Activated T-cell treated with anti-CD3 and anti-CD28 coated beads for 24 hours (primary cell): Measurements from ENCODE around the gene CFTR.
"Not testable (repeated sequence)": the region's sequence is repeated elsewhere in the genome, so short reads cannot be mapped to it uniquely, and the experiment has no call there.

Source experiments
- DNase-seq: peaks from one replicate; pipeline ENCODE4 v3.0.0-alpha.2; 2020; ENCODE audit warnings: low read depth

The CFTR gene

GRCh38 chr7:117495308-117495707, 15.5 kb downstream of the CFTR start:
- no peak for DNase-seq

- no peak for DNase-seq
Observed at GRCh38 chr7:117502331-117502730, 22.5 kb downstream of the CFTR start.

GRCh38 chr7:117505238-117505637, 25.4 kb downstream of the CFTR start:
- DNase-seq: no peak

- no peak for DNase-seq
Observed at GRCh38 chr7:117508676-117509075, 28.9 kb downstream of the CFTR start.

GRCh38 chr7:117517194-117517593, 37.4 kb downstream of the CFTR start:
- not testable (repeated sequence) for DNase-seq

- DNase-seq: no peak
Observed at GRCh38 chr7:117530390-117530789, 50.6 kb downstream of the CFTR start.

- no peak for DNase-seq
Observed at GRCh38 chr7:117531595-117532244, 51.9 kb downstream of the CFTR start.

- DNase-seq: no peak
Observed at GRCh38 chr7:117538053-117538452, 58.2 kb downstream of the CFTR start.

- DNase-seq: no peak
Observed at GRCh38 chr7:117544061-117544460, 64.2 kb downstream of the CFTR start.

GRCh38 chr7:117548035-117548434, 68.2 kb downstream of the CFTR start:
- DNase-seq: no peak

GRCh38 chr7:117550625-117551024, 70.8 kb downstream of the CFTR start:
- no peak for DNase-seq

GRCh38 chr7:117552660-117553059, 72.8 kb downstream of the CFTR start:
- no peak for DNase-seq

- no peak for DNase-seq
Observed at GRCh38 chr7:117555260-117555659, 75.4 kb downstream of the CFTR start.

GRCh38 chr7:117559391-117559790, 79.6 kb downstream of the CFTR start:
- DNase-seq: no peak

GRCh38 chr7:117560030-117560429, 80.2 kb downstream of the CFTR start:
- no peak for DNase-seq

GRCh38 chr7:117562759-117563158, 82.9 kb downstream of the CFTR start:
- DNase-seq: no peak

- no peak for DNase-seq
Observed at GRCh38 chr7:117564080-117564479, 84.3 kb downstream of the CFTR start.

- no peak for DNase-seq
Observed at GRCh38 chr7:117564627-117565026, 84.8 kb downstream of the CFTR start.

GRCh38 chr7:117565226-117565625, 85.4 kb downstream of the CFTR start:
- no peak for DNase-seq

GRCh38 chr7:117567781-117568180, 88.0 kb downstream of the CFTR start:
- DNase-seq: no peak

- no peak for DNase-seq
Observed at GRCh38 chr7:117572856-117573620, 93.2 kb downstream of the CFTR start.

- no peak for DNase-seq
Observed at GRCh38 chr7:117581424-117581823, 101.6 kb downstream of the CFTR start.

GRCh38 chr7:117582219-117582704, 102.4 kb downstream of the CFTR start:
- no peak for DNase-seq

GRCh38 chr7:117587931-117588330, 108.1 kb downstream of the CFTR start:
- DNase-seq: no peak
